Heart left ventricle (tissue), 13 donors: ENCODE data around the gene PHC3.

ENCODE experiments used
- CTCF ChIP-seq, 12 donors: fragments of 200-600 bp; sonication (generic) in 4 of 12; IDR thresholded peaks; one replicate each; pipeline versions ENCODE4 v1.5.0 to v1.8.0; 2018 to 2022; ENCODE audit warnings: antibody characterized with exemption in 12 of 12, mild to moderate bottlenecking in 5 of 12
- POLR2A ChIP-seq, 2 donors: fragments of 450-650 bp; IDR thresholded peaks; one replicate each; pipeline ENCODE4 v1.6.1; 2017; ENCODE audit warnings: antibody characterized with exemption in 2 of 2, mild to moderate bottlenecking in 2 of 2, moderate library complexity in 2 of 2
- donor health status: ischemic (EF 13 %, LVEDD 7.1; RV severe dilation, severe dysfunction).
- donor health status: DM: no; HTN: yes; CAD: no.
- donor health status: DM: no; HTN: no; CAD: no.
- donor health status: ischemic (EF 25% LVEDD 6.9; RV normal size, moderate dysfunction).
- donor health status: ischemic (EF 25% LVEDD 5.7; RV mildly dilated, moderate dysfunction).
- donor health status: ischemic (EF 35%, LVEDD 5.7; RV mildly dilated, moderate dysfunction).
- donor health status: nonischemic (EF 11% LVEDD 7.7; RV severe dilation, severe dysfunction).
- donor health status: DM: yes; HTN: yes; CAD: no.
- donor health status: PGD.
- donor health status: ischemic (EF 29% LVEDD 5.4; RV normal size, mild dysfunction).
- donor health status: nonischemic (EF 23%, LVEDD 6.1; RV moderate dilation, normal function).

GRCh38 chr3:170063691-170064090 is 117.8 kb downstream of the PHC3 start:
- TF ChIP-seq CTCF (IDR thresholded peaks at IDR 0.05), result no peak
- no peak for TF ChIP-seq POLR2A (IDR thresholded peaks at IDR 0.05)
